Myocyte (in vitro differentiated cells): Measurements from ENCODE around the gene KRTAP17-1. TPM values are rescaled to one million over a fixed set of nuclear protein-coding genes. Genes with fewer than 3 reads are reported as not detected.
"Not testable (repeated sequence)": the region's sequence is repeated elsewhere in the genome, so short reads cannot be mapped to it uniquely, and the experiment has no call there.

Source experiments
- DNase-seq: peaks from one replicate; pipeline ENCODE4 v3.0.0-alpha.2; 2012; ENCODE audit warnings: low read depth
- polyA plus RNA-seq: library from polyadenylated mRNA; unstranded; fragments of >200 nt; gene quantifications from one replicate; pipeline ENCODE4 v1.2.1, GENCODE V29; 2012; ENCODE audit warnings: missing spikeins
- total RNA-seq: library from RNA; depleted of rRNA; stranded (reverse); fragments of >200 nt; gene quantifications from 2 replicates; pipeline ENCODE4 v1.2.3, GENCODE V29; 2014

KRTAP17-1 gene, protein sequence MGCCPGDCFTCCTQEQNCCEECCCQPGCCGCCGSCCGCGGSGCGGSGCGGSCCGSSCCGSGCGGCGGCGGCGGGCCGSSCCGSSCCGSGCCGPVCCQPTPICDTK
- not detected in 2 replicates for total RNA-seq
- polyA plus RNA-seq = not detected

DNA sequence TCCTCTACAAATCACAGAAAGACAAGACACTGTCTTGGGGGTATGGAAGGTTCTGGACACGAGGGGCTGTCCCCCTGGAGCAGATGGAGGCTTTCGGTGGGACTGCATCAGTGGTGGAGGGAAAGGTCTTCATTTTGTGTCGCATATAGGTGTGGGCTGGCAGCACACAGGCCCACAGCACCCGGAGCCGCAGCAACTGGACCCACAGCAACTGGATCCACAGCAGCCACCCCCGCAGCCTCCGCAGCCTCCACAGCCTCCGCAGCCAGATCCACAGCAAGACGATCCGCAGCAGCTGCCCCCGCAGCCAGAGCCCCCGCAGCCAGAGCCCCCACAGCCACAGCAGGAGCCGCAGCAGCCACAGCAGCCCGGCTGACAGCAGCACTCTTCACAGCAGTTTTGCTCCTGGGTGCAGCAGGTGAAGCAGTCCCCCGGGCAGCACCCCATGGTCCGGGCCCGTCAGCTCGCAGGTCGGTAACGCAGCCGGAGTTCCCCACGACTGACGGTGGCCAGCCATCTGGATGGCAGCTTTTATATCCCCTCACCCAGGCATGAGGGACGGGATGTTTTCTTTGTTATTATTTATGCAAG is at the start of gene KRTAP17-1:
Gene KRTAP17-1 (minus strand): TSS at position 507 of the 591 bp plus-strand sequence. CDS start 60 bp downstream, at position 447.
- DNase-seq = no peak

DNA sequence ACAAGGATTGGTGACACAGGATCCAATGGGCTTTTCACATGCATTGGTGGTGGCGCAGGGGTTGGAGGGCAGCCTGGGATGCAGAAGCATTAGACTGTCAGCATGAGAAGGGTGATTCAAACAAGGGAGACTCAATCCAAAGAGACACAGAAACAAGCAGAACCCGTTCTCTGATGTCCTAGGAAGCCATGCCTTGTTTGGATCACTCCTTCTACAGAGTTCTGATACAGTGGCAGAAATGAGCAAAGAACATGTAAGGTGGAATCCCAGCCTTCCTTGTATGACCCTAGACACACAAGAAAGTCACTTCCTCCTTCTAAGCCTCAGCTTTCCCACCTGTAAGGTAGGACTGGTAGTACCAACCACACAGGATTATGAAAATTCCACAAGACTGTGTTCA is 48.4 kb upstream of the KRTAP17-1 start:
- no peak for DNase-seq

DNA sequence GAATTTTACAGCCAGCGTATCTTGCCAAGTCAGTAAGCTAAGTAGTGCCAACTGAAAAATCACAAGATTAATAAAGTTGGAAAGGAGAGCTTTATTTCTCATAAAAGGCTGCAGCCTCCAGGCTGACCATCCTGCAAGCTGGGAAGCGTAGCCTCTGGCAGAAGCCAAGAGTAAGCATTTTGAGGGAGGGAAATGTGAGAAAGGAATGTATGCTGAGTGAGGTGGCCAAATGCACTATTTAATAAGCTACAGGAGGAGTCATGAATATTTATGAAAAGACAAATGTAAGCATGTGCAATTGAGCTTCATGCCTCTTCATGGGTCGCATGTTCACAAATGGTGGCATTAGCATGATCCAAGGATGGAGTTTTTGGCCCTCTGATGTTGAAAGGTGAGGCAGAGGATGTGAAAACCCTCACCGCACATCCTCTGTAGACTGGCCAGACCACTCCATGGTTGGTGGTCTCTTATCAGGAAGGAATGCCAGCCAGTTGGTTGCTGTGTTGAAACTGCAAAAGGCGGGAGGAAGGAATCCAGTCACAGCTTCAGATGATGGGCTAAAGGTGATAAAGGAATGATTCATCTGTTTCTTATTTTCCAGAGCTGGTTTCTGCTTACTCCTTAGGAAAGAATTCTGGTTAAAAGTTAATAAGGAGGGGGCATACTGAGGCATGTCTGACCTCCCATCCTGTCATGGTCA is 44.9 kb upstream of the KRTAP17-1 start:
- DNase-seq = no peak

DNA sequence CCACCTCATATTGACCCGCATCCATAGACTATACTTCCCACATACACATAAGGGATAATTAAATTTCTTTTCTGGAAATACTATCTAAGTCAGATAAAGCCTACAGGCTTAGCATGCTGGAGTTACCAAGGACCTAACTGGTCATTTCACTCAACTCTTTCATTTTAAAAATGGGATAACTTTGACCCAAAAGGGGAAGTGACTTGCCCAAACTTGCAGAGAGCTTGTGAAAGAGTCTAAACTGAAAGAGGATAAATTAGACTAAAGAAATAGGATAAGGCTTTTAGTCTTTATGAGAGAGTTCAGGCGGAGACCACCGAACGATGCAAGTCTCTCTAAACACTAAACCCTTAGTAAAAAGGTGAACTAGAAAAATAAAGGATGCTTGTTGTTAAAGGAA is 39.0 kb upstream of the KRTAP17-1 start:
- no peak for DNase-seq

DNA sequence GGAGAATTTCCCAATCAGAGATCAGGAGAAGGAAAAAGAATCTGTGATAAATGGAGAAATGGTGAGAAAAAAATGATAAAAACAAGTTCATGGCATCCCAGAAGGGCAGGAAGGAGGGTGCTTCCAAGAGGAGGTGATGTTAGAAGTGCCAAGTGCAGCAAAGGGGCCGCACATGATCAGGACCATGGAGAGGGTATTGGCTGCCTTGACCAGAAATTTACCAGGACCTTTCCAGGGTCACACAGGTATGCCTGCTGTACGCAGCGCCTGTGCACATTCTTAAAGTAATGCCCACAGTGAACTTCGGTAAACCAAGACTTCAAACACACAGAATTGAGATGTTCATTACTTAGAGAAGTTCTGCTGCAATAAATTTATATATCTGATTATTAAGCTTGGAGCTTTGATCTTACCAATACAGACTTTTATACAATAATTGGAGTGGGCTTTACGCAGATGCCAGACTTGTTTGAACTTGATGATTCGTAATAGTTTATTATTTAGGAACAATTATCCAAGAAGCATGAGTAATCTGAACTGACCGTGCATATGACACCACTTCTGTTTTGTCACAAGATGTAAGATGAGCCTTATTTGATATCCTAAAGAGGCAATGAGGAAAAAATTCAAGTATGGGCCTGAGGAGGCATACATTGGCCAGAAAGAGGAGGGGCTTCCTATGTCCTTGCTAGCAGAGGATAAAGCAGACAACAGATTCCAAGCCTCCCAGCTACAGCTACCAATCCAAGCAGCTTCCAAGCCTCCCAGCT is 37.3 kb upstream of the KRTAP17-1 start:
- DNase-seq = peak; percentile 8

DNA sequence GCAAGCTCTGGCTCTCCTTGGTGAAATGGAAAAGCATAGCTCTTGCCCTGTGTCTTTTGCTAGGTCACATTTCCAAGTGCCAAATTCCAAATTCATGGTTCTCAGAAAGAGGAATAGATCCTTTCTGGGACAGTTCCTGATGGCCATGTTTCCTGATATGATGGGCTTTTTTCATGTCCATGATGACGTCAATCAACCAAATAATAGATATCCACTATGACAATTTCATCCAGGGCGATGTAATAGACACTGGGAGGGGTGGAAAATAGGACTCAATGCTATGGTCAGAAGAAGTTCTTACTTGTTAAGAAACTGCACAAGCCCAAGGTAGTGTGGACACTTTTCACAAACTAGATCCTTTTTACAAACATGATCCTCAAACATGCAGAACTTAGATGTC is 35.7 kb upstream of the KRTAP17-1 start:
- DNase-seq = no peak

DNA sequence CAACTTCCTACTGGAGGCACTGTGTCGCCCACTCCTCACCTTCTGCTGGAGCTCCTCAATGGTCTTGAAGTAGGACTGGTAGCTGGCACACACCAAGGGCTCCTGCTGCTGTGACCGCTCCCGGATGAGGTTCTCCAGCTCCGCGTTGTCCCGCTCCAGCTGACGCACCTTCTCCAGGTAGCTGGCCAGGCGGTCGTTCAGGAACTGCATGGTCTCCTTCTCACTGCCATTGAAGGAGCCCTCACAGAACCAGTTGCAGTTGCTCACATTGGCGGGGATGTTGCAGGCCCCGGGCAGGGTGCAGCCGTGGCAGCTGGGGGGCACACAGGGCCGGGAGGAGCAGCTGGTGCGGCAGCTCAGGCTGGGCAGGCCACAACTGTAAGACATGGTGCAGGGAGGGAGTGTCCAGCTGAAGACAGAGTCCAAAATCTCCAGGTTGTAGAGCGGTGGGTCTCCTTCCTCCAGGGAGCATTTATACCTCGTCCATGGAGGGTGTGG is 34.9 kb upstream of the KRTAP17-1 start, which contains the start of gene KRT33A:
Gene KRT33A (minus strand): TSS at position 448 of the 498 bp plus-strand sequence. CDS start 61 bp downstream, at position 387.
- DNase-seq = not testable (repeated sequence)

DNA sequence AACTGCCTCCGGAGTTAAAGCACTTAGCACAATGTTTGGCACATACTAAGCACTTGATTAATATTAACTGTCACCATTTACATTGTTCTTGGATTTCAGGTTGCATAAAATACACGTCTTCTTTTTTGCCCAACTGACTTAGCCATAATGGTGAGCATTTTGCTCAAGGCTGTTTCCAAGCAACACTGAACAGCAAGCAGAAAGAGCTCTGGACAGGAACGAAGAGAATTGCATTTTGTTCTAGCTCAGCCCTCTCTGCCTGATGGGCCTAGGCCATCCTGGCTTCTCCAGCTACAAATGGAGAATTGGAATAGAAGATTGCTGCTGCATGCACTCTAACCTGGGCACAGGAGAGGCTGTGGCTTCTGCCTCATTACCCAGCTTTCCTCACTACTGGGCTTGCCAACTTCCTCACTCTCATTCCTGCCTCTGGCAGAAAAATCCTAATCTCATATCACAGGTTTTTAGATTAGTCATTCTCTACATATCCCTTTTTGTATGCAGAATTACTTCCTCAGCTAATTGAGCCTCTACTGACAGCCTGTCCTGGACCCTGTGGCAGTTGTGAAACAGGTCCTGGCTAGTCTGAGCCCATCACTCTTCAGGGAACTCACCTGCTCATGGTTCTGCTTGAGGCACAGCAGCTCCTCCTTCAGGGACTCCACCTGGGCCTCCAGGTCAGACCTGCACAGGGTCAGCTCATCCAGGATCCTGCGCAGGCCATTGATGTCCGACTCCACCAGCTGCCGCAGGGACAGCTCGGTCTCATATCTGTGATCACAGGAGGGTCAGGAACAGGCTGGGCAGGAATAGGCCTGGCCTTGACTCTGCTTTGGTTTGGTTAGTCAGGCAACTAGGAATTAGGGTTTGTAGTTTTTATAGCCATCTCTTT is 32.6 kb upstream of the KRTAP17-1 start:
- DNase-seq = no peak

DNA sequence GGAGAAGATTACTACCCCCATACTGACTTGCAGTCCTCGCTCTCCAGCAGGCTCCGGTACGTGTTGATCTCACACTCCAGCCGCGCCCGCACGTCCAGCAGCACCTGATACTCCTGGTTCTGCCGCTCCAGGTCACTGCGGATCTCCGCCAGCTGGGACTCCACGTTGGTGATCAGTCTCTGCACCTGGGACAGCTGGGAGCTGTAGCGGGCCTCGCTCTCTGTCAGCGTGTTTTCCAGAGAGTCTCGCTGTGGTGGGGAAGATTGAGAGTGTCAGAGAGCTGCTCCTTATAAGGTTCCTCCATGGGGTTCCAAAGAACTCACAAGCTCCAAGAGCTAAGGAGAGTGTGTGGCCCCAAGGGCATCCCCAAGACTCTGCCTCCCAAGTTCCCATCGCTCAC is 30.9 kb upstream of the KRTAP17-1 start:
- not testable (repeated sequence) for DNase-seq

DNA sequence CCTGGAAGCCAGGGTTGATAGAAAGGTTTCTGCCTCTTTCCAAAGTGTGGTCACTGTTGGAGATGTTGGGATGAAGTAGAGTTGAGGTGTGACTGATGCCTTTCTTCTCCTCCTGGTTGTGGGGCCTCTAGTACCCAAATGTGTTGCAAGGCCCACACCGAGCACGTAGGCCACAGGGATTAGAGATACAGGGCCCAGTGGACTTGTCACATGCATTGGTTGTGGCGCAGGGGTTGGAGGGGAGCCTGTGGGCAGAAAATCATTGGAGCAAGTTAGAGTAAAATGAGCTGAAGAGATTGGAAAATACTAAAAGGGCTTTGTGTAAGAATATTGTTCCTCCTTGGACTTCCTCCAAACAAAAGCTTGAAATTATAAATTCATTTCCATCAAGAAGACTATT is 30.5 kb upstream of the KRTAP17-1 start:
- DNase-seq = no peak

DNA sequence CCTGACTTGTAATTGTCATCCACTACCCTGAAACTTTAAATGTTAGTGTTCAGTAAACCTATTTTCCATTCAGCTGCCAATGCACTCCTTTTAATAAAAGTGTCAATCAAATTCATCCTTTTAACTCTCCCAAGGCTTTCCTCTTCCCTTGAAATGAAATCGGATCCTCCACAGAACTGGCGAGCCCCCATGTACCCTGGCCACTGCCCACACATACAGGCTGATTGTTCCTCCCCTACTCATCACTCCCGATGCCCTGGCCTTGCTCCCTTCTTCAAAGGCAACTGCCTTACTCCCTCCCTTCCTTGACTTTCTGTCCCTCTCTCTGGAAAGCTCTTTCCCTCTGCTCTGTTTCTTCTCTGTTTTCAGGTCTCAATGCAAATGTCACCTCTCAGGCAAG is 27.5 kb upstream of the KRTAP17-1 start:
- no peak for DNase-seq

DNA sequence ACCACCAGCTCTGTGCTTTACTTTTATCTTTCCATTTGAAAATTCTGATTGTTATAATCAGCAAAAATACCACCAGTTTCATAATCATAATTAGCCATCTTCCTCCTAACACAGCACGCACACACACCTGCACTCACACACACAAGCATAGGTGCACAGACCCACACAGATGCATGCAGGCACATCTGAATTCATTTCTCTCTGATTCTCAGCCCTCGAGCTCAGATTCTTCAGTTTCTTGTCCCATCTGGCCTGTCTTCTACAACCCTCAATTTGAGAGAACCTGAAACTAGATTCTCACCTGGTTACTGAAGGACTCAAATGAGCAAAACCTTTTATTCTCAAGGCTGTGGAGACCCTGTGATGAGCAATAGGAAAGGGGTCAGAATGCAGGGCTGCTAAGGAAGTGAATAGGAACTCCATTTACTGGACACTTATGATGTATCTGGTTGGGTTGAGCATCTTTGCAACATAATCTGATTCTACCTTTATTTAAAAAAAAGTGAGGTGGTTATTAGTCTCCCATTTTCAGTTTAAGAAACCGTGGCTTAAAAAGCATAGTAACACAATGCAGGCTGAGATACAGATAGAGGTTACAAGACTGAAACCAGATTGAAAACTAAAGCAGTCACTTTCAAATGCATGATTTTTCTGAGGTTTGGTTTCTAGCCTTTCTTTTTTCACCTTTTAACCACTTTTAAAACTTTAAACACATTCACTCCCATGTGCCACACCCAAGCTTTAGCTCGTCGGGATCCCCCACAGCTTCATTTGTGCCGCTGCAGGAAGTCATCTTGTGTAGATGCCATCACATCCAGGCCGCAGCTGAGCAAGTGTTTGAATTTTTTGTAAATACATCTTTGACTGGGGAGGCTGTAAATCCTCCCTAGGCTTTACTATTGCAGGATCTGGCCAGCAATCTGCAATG is 25.7 kb upstream of the KRTAP17-1 start:
- no peak for DNase-seq

DNA sequence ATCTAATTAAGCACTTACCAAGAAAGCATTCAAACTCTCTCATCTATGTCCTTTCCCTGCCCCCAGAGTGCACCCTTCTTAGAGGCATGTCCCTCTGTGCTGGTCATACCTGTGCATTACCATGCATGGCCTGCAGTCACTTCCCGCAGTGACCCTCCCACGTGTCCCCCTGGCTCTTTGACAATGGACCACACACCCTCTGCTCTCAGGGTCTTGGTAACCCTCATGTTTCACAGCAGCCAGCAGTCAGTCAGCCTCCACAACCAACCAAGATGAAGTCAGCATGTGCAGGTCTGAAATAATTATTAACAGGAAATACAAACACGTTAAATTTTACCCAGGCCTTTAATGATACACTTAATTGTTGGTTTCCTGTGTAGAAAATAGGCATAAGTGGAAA is 25.0 kb upstream of the KRTAP17-1 start:
- DNase-seq = no peak

DNA sequence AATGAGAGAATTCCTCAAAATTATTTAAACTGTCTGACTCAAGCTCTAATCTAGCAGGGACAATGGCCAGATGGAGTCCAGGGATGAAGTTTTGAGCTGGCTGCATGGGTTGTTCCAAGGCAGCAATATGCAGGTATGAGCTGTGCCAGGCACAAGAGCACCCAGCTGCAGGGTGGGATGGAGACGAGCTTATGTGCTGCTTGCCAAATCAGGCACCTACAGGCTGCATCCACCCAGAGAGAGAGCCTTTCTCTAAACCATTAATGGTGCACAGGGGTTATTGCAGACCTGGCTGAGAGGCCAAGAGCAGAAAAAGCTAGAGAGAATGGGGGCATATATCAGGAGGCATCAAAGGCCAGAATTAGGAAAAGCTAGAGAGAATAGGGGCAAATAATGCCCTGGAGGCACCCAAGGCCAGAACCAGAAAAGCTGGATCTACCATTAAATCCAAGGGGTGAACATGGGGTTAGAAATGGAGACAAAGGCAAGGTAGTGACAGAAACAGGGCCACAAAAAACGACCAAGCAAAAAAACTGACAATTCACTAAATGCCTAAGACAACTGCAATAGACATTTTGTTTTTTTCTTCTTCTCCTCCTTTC is 24.2 kb upstream of the KRTAP17-1 start:
- no peak for DNase-seq

DNA sequence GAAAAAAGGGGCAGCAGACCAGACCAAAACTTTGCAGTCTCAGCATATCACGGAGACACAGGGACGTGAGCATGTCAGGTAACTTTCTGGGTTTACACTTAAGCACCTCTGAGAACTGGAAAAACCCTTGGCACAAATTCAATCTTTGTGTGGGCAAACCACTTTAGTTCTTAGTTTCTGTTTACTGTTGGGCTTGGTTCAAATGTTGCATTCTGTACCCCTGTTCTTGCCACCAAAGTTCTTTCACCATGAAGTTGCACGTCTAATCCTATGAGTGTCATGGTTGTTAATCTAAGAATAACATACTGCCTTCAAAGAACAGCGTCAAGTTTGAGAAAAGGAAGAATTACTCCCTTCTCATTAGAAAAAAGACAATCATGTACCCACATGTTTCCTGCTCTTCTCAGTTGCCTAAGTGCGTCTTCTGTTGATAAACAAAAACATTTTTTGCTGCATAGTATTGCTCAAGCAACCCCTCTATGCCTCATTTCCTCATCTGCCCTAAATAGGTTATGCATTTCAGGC is 23.5 kb upstream of the KRTAP17-1 start:
- no peak for DNase-seq

DNA sequence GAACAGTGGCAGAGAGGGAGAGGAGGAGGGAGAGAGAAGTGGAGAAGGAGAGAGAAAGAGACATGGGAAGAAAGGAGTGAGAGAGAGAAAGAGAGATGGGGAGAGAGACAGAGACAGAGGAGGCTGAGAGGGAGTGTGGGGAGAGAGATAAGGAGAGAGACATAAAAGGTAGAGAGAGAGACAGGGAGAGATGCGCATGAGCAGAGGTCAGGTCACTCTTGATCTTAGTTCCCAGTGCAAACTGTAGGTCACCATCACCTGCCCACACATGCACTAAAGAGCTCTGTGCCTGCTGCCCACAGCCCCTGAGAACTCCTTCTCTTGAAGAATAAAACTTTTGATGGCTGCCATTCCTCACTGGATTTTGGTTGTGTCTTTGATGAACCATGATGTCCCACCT is 20.2 kb upstream of the KRTAP17-1 start:
- DNase-seq = no peak

DNA sequence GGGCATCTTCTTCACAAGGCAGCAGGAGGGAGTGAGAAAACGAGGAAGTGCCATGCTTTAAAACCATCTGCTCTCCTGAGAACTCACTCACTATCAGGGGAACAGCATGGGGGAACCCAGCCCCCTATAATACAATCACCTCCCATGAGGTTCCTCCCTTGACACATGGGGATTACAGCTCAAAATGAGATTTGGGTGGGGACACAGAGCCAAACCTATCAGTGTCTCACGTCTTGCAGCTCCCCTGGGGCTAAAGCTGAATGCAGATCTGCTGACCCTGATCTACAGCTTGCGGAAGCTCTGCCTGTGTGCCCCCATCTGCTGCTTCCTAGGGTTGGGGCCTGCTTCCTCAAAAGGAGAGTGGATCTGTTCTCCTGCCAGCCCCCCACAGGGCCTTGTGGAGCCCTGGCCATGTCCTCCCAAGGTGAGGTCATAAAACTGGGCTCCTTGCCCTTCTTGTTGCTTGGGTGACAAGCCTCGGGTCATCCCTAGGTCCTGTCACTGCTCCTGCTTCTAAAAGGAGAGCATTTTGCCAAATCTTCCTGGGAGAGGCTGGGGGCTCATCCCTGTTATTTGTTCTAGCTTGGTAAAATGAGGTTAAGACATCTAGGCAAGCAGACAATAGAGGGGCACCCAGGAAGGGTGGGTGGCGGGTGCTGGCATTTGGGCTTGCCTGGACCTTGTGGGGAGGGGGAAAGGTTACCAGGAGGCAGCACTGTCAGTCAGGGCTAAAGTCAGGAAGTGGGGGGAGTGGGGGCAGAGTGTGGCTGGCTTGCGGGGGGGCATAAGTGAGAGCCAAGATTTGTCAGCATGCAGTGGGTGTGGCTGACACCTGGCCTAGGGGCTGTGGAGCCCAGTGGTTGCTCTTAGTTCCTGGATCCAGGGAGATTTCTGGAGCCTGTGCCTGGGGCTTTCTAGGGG is 19.1 kb upstream of the KRTAP17-1 start:
- no peak for DNase-seq

DNA sequence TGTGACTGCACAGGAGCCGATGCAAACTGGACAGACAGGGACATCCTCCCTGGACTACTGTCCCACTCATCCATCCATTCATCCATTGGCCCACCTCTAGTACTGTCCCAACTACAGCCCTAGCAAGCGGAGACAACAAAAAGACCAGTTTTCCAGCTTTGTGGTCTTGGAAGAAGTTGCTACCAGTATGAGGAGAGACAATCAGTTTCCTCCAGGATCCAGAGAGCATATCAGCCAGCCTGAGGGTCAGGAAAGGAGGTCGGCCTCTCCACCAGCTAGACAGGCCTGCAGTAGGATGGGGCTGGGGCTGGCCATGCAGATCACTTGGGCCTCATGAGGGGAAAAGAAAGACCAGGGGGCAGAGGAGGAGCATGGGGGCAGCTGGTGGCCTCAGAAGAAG is 18.3 kb upstream of the KRTAP17-1 start:
- DNase-seq = no peak
